ENCODE measurements around the gene RXRA.

The RXRA gene

GRCh38 chr9:134355158-134355557 lies 28.9 kb downstream of the RXRA start:
- DNase-seq (ENCODE audit: low read depth): no peak

GRCh38 chr9:134355561-134356279 lies 29.5 kb downstream of the RXRA start:
- no peak for DNase-seq (ENCODE audit: low read depth)

DNA sequence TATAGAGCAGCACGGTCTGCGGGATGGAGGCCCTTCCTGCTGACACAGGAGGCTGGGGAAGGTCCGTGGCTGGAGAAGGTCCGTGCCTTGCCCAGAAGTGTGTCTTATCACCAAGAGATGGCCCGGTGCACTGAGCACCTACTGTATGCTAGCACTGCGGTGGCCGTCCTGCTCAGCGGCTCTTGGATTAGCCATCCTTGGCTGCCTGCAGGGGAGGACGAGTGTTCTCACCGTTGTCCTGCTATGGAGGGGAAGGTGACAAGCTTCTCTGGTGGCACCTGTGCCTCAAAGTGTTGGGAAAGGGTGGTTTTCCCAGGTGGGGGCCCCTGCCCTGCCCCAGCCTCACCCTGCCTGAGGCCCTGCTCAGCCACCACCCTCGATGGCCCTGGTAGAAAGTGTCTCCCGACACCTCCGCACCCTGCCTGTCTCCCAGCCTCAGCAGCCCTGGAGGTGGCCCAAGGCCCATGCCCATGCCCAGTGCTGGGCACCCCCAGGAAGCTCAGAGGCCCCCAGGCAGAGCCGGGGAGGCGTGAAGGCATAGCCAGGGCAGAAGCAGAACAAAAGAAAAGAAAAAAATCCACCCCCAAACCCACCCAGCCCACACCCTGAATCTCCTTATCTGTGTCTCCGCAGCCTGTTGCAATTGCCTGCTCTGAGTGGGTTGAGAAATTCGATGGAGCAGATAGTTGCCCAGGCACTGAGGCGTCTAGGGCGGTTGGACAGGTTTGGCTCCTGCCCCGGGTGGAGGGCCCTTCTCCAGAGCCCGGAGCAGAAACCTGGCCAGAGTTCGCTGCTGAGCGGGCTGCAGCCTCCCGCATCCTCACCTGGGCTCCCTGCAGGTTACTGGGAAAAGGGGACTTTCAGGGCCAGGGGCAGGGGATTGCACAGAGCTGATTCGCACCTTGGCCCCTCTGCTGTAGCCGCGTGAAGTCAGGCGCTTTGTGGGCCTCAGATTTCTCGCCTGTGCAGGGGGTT lies 30.5 kb downstream of the RXRA start:
- no peak for DNase-seq (ENCODE audit: low read depth)

GRCh38 chr9:134357631-134358025 lies 31.4 kb downstream of the RXRA start:
- no peak for DNase-seq (ENCODE audit: low read depth)

DNA sequence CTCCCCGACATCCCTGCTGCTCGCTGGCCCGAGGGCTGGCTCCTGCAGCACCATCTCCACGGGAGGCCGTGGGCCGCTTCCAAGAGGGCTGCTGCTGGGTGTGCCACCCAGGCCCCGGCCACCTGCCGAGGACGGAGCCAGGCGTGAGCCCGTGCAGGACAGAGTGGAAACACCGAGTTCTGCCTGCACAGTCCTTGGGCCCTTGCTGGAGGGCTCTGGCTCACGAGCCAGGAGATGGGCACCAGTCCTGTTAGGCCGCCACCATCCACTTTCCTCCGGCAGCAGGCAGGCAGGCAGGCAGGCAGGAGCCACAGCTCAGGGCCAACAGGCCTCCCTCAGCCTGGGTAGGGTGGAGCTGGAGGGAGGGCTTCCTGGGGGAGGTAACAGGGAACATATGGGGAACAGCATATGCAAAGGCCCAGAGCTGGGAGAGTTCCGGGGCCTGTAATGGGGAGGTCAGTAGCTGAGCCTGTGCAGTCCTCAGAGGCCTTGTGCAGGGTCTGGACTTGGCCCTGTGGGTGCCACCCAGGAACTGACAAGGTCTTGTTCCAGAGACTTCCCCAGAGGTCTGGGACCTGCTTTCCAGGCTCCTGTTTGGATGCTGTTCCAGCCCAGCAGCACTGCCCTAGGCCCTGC lies 31.9 kb downstream of the RXRA start:
- DNase-seq (ENCODE audit: low read depth): no peak

DNA sequence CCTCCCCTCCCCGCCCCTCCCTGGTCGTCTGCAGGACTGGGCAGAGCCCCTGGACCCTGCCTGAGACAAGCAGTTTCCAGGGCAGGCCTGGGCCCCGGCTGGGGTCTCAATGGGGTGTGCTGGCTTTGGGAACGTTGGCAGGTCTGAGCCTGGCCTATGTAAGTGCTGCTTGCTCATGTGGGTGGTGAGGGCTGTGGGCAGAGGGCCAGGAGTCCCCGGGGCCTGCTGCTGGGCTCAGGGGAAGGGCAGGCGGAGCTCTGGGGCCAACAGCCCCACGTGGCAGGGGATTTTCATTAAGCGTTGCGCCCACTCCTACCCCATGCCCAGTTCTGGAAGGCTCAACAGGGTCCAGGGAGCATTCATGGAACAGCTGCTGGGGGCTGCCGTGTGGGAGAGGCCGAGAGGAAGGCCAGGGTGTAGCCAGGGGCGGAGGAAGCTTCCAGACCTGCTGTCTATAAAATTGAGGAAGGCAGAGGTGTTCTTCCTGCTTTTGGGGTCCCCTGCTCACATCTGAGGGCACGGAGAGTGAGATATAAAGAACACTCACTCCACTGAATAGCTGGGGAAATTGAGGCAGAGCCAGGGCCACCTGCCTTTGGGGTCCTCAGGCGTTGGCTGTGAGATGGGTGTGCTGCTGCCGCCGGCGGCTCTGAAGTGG lies 32.5 kb downstream of the RXRA start:
- no peak for DNase-seq (ENCODE audit: low read depth)

GRCh38 chr9:134359493-134360179 lies 33.4 kb downstream of the RXRA start:
- no peak for DNase-seq (ENCODE audit: low read depth)

DNA sequence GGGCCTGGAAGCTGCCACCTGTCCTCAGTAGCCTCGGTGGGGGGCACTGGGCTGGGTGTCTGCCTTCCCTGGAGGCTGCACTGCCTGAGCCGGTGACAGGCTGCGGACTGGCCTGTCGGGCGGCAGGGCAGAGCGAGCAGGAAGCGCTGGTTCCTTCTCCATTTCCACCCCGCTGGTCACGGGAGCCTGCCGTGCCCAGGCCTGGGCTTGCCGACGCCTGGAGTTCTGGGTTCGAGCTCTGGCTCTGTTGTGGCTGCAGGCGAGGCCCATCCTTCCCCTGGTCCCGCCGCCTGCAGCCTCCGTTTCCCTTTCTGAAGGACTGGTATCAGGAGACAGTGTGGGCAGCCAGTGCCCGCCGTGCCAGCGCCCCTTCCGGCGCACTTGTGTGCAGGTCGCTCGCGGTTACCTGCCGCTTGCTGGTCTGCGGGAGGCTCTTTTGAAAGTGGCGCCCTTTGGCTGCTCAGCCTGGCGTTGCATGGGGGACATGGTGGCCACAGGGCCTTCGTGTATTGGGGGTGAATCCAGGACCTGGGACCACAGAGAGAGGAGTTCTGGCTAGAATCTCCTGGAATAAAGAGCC lies 34.0 kb downstream of the RXRA start:
- DNase-seq (ENCODE audit: low read depth): no peak

- DNase-seq (ENCODE audit: low read depth): no peak
Observed at GRCh38 chr9:134360897-134361296, 34.6 kb downstream of the RXRA start.

GRCh38 chr9:134361426-134361825 lies 35.2 kb downstream of the RXRA start:
- no peak for DNase-seq (ENCODE audit: low read depth)

DNA sequence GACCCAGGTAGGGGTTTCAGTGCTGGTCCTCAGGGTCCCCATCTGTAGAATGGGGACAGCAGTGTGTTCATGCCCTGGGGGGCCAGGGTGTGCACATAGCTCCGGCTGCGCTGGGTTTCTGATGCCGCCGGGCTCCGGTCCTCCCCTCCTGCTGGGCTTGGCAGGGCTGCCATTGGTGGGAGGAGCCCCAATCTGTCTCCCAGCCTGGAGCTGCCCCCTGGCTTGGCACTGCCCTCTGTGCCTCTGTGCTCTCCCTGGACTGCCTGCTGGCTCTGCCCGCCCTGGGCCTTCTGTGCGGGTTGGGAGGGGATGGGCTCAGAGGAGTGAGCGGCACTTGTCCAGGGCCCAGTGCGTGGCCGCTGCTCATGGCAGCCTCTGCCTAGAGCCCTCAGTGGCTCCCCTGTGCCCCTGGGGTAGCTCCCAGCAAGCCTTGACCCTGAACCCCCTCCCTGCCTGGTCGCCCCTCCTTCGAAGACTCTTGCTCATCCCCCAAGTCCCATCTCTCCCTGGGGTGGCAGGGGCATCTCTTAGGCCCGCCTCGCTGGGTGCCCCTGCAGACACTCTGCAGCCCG lies 35.7 kb downstream of the RXRA start:
- no peak for DNase-seq (ENCODE audit: low read depth)

DNA sequence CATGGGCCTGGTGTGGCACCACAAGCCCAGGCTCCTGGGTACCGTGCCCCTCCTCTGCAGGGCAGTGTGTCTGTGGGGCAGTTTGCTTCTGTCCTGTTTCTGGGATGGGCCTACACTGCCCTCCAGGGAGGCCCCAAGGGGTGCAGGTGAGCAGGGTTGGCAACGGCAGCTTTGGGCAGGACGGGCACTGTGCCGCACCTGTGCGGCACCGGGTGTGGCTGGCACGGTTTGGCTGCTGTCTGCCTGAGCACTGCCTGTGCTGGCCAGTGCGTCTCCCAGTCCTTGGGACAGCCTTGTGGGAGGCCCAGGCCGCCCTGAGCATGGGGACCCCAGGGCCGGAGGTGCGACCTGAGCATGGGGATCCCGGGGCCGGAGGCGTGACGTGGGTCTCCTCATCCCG lies 37.2 kb downstream of the RXRA start:
- no peak for DNase-seq (ENCODE audit: low read depth)

GRCh38 chr9:134364391-134365114 lies 38.3 kb downstream of the RXRA start:
- DNase-seq (ENCODE audit: low read depth): no peak

DNA sequence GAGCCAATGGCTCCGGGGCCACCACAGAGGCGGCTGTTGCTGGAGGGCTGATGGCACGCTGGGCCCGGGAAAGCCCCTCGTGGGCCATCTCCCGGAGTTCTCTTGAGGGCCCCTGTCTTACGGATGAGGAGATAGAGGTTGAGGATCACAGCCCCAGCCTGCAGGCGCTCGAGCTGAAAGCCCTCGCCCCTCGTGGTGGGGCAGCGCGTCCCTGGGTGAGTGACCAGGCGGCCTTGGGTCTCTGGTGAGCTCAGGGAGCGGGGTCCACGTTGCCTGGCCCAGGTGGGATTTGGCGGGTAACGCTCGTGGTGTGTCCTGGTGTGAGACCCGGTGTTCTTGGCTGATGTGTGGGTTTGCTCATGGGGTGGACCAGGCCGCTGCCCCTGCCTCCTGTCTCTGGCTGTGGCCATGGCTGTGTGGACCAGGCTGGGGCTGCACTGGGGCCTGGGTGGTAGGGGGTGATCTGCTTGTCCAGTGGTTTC lies 38.9 kb downstream of the RXRA start:
- no peak for DNase-seq (ENCODE audit: low read depth)

DNA sequence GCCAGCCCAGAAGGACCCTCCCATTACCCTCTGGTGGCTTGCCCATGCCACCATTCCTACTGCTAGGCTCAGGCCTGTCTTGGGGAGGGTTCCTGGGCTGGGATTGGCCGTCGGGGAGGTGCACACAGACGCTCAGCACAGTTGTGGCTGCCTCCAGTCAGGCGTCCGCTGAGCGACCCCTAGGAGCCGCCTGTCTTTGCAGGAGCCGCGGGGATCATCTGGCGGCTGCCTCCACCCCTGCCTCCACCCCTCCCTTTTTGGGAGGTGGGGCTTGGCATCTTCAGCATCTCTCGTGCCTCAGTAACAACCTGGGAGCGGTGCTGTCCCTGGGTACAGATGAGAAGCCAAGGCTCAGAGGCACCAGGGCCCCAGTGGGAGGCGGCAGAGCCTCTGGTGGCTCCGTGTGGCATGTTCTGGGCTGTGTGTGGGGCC lies 39.6 kb downstream of the RXRA start:
- DNase-seq (ENCODE audit: low read depth): no peak

DNA sequence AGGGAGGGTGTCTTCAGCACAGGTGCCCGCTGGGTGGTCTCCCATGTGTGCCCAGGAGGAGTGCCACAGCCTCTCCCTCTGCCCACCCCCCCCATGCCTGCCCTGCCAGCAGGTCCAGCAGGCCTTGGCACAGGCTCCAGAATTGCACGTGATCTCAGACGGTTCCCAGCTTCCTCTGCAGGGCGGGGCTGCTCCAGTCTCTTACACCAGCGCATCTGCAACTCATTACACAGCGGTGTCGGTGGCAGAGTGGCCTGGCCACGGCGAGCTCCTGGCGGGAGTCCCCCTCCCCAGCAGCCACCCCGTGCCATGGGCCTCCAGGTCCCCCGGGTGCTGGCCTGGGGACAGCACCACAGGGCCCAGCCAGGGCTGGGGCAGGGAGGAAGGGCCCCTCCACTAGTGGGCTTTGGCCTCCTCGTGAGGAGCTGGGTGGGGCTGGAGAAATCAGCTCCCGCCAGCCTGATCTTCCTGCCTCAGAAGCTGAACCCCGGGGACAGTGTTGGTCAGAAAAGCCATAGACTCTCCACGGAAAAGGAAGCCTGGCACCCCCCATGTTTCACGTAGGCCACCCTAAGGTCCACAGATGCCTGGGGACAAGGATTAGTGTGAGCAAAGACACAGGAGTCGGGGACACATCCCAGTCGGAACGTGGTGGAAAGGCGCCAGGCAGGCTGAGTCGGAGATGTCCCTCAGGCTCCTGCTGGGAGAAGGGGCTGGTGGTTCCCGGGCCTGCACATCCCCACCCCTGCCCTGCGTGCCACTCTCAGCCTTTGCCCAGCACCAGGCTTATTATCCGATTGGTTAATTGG lies 40.2 kb downstream of the RXRA start:
- DNase-seq (ENCODE audit: low read depth): no peak

DNA sequence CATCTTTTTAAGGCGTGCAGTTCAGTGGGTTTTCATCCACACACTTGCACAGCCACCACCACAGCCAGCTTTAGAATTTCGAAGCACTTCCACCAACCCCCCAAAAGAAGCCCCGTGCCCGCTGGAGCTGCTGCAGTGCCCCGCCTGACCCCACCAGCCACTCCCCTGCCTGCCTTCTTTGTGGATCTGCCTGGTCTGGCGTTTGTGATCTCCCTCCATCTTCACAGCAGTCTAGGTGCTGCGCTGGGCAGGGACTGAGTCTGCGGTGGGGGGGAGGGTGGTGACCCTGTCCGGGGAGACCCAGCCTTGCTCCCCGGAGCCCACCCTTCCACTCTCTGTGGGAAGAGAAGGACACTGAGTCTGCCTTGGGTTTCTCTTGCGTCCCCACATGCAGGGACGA lies 40.8 kb downstream of the RXRA start:
- no peak for DNase-seq (ENCODE audit: low read depth)

DNA sequence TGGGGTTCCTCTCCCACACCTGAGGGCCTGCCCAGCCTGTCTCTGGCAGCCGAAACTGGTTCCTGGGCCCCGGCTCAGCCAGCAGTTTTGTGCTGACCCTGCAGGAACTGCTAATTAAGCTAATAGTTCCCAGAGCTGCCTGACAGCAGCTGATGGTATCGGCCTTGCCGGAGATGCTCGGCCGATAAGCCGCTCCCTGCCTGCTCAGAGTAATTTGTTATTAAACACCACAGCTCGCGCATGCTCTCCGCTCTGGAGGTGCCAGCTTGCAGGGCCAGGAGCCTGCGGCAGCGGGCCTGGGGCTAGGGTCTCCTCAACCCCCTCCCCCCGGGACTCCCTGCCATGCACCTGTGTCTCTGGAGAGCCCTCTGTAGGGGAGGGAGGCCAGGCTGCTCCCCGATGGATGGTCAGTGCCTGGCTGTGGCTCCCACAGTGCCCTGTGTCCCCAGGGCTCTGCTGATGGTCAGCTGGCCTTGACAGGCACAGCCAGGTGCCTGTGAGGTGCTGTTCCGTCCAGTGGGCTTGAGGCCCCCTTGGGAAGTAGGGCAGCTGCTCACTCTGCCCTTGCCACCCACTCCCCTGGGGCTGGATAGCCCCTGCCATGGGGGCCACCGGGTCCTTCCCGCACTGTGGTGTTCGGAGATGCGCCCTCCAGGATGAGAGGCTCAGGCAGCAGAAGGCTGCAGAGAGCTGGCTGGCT lies 41.7 kb downstream of the RXRA start:
- DNase-seq (ENCODE audit: low read depth): no peak

GRCh38 chr9:134368571-134368970 lies 42.3 kb downstream of the RXRA start:
- DNase-seq (ENCODE audit: low read depth): no peak

All from stimulated activated CD8-positive, alpha-beta memory T cell treated with anti-CD3 and anti-CD28 coated beads, Interleukin-15, amount 100 ng/mL, for 24 hours (primary cell).